ENCODE data around the gene NUP210. TPM values are rescaled to one million over a fixed set of nuclear protein-coding genes. Genes with fewer than 3 reads are reported as not detected.
A peak's percentile ranks its signal among the peaks of the same experiment; 100 is the strongest.

Gene NUP210
- total RNA-seq, 1 donor from 2014 or later: 3.7 TPM

DNA sequence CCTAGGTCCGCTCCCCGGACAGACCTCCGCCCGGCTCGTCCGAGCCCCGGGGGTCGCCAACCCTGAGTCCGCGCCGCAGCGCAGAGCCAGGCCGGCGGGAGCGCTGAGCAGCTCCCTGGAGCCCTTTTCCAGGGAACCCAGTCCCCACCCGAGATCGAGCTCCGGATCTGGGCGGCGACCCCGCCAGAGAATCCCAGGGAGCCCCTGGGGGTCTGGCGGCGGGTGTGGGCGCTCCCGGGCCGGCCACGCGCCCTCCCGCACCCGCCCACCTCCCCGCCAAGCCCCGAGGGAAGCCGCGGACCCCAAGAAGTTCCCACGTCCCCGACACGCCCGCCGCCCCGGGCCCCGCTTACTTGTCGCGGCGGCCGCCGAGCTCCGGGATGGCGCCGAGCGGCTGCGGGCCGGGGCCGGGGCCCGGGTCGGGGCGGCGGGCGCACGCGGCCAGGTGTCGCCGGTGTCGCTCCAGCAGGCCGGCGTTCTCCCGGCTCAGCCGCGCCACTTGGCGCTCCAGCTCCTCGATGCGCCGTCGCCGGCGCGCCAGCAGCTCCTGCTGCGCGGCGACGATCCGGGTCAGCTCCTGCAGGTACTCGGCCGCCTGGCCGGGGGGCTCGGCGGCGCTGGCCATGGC, 137.7 kb downstream of the NUP210 start:
- peak overlapping the region; percentile 43 to 71 (median 64) for H3K9ac ChIP-seq (ENCODE audit: low read depth in 1 of 3, low read length in 3 of 3)
- peak overlapping the region; percentile 43 to 65 (median 49) for H3K4me3 ChIP-seq (ENCODE audit: low read length in 3 of 3)
- H3K27ac ChIP-seq (ENCODE audit: low read depth, low read length): no peak overlapping the region
- peaks cover 20 to 26% (median 21%) of the 10 kb centered on the region in 3 donors for H3K27me3 ChIP-seq (ENCODE audit: control insufficient read depth in 3 of 3, insufficient read depth in 3 of 3, low read length in 3 of 3)
- peaks cover 0 to 7% (median 3%) of the 10 kb centered on the region in 3 donors for H3K9me3 ChIP-seq (ENCODE audit: control insufficient read depth in 3 of 3, low read length in 3 of 3)
- peaks cover 7 to 21% (median 13%) of the 10 kb centered on the region in 3 donors for H3K4me1 ChIP-seq (ENCODE audit: control insufficient read depth in 3 of 3, insufficient read depth in 3 of 3, low read length in 3 of 3)
- H3K36me3 ChIP-seq (ENCODE audit: control insufficient read depth in 3 of 3, insufficient read depth in 3 of 3, low read length in 3 of 3): no peaks in the 10 kb centered on the region

- Histone ChIP-seq H3K36me3 (ENCODE audit: control insufficient read depth in 3 of 3, insufficient read depth in 3 of 3, low read length in 3 of 3) (no peaks in the 10 kb centered on the region), H3K9me3 (ENCODE audit: control insufficient read depth in 3 of 3, low read length in 3 of 3) (peaks cover 0 to 7% (median 3%) of the 10 kb centered on the region in 3 donors), H3K27ac (ENCODE audit: low read depth, low read length) (peak overlapping the region; percentile 12), H3K9ac (ENCODE audit: low read depth in 1 of 3, low read length in 3 of 3) (peak overlapping the region; percentile 43 to 71 (median 64)), H3K4me3 (ENCODE audit: low read length in 3 of 3) (peak overlapping the region; percentile 43 to 65 (median 49)), H3K27me3 (ENCODE audit: control insufficient read depth in 3 of 3, insufficient read depth in 3 of 3, low read length in 3 of 3) (peaks cover 20 to 26% (median 21%) of the 10 kb centered on the region in 3 donors), H3K4me1 (ENCODE audit: control insufficient read depth in 3 of 3, insufficient read depth in 3 of 3, low read length in 3 of 3) (peaks cover 14 to 27% (median 19%) of the 10 kb centered on the region in 3 donors)
These were observed 138.4 kb downstream of the NUP210 start for GRCh38 chr3:13281507-13282357.

DNA sequence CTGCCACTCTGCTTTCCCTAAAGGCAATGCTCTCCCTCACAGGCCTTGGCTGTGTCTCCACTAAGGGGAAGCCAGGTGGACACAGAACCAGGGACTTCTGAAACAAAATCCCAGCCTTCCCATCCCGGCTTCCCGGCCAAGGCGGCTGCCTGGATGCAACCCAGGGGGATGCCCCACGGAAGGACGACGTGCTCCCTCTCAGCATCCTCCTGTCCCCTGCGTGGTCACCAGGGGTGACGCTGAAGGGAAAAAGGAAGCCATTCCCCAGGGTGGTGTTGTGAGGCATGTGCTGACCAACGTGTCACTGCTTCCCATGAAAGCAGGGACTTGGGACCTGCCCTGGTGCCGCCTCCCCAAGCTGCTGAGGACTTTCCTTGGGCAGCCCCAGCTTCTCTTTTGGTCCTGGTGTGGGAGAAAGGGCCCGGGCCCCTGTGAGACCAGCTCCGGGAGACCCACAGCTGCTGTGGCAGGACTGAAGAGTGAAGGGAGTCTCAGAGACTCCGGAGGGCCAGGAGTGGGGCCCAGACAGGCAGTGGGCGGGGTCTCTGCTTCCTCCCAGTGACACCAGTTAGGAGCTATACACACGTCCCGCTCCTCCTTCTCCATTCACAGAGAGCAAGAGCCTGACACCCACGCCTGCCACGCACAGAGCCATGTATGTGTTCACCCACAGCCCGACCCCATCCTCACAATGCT, 139.2 kb downstream of the NUP210 start:
- Histone ChIP-seq H3K27me3 (ENCODE audit: control insufficient read depth in 3 of 3, insufficient read depth in 3 of 3, low read length in 3 of 3) (peaks cover 19 to 22% (median 21%) of the 10 kb centered on the region in 3 donors), H3K27ac (ENCODE audit: low read depth, low read length) (no peak overlapping the region), H3K4me1 (ENCODE audit: control insufficient read depth in 3 of 3, insufficient read depth in 3 of 3, low read length in 3 of 3) (peaks cover 19 to 33% (median 25%) of the 10 kb centered on the region in 3 donors), H3K4me3 (ENCODE audit: low read length in 3 of 3) (no peak overlapping the region), H3K9me3 (ENCODE audit: control insufficient read depth in 3 of 3, low read length in 3 of 3) (peaks cover 0 to 7% (median 3%) of the 10 kb centered on the region in 3 donors), H3K36me3 (ENCODE audit: control insufficient read depth in 3 of 3, insufficient read depth in 3 of 3, low read length in 3 of 3) (no peaks in the 10 kb centered on the region), H3K9ac (ENCODE audit: low read depth in 1 of 3, low read length in 3 of 3) (peak overlapping the region in 1 of 3 donors; percentile 64)

GRCh38 chr3:13280122-13280790, 139.9 kb downstream of the NUP210 start:
- H3K4me1 ChIP-seq (ENCODE audit: control insufficient read depth in 3 of 3, insufficient read depth in 3 of 3, low read length in 3 of 3): peaks cover 21 to 37% (median 29%) of the 10 kb centered on the region in 3 donors
- H3K4me3 ChIP-seq (ENCODE audit: low read length in 3 of 3): no peak overlapping the region
- no peak overlapping the region for H3K27ac ChIP-seq (ENCODE audit: low read depth, low read length)
- peaks cover 0 to 7% (median 3%) of the 10 kb centered on the region in 3 donors for H3K9me3 ChIP-seq (ENCODE audit: control insufficient read depth in 3 of 3, low read length in 3 of 3)
- H3K36me3 ChIP-seq (ENCODE audit: control insufficient read depth in 3 of 3, insufficient read depth in 3 of 3, low read length in 3 of 3): no peaks in the 10 kb centered on the region
- H3K27me3 ChIP-seq (ENCODE audit: control insufficient read depth in 3 of 3, insufficient read depth in 3 of 3, low read length in 3 of 3): peaks cover 14 to 21% (median 15%) of the 10 kb centered on the region in 3 donors
- no peak overlapping the region for H3K9ac ChIP-seq (ENCODE audit: low read depth in 1 of 3, low read length in 3 of 3)

GRCh38 chr3:13279532-13279910, 140.6 kb downstream of the NUP210 start:
- H3K9me3 ChIP-seq (ENCODE audit: control insufficient read depth in 3 of 3, low read length in 3 of 3): peaks cover 0 to 7% (median 3%) of the 10 kb centered on the region in 3 donors
- H3K9ac ChIP-seq (ENCODE audit: low read depth in 1 of 3, low read length in 3 of 3): no peak overlapping the region
- no peaks in the 10 kb centered on the region for H3K36me3 ChIP-seq (ENCODE audit: control insufficient read depth in 3 of 3, insufficient read depth in 3 of 3, low read length in 3 of 3)
- H3K27ac ChIP-seq (ENCODE audit: low read depth, low read length): no peak overlapping the region
- no peak overlapping the region for H3K4me3 ChIP-seq (ENCODE audit: low read length in 3 of 3)
- H3K4me1 ChIP-seq (ENCODE audit: control insufficient read depth in 3 of 3, insufficient read depth in 3 of 3, low read length in 3 of 3): peaks cover 28 to 44% (median 36%) of the 10 kb centered on the region in 3 donors
- H3K27me3 ChIP-seq (ENCODE audit: control insufficient read depth in 3 of 3, insufficient read depth in 3 of 3, low read length in 3 of 3): peaks cover 7 to 14% (median 8%) of the 10 kb centered on the region in 3 donors

- Histone ChIP-seq H3K9me3 (ENCODE audit: control insufficient read depth in 3 of 3, low read length in 3 of 3) (peaks cover 0 to 3% (median under 1%) of the 10 kb centered on the region in 3 donors), H3K4me1 (ENCODE audit: control insufficient read depth in 3 of 3, insufficient read depth in 3 of 3, low read length in 3 of 3) (peaks cover 34 to 50% (median 42%) of the 10 kb centered on the region in 3 donors), H3K4me3 (ENCODE audit: low read length in 3 of 3) (no peak overlapping the region), H3K27ac (ENCODE audit: low read depth, low read length) (no peak overlapping the region), H3K9ac (ENCODE audit: low read depth in 1 of 3, low read length in 3 of 3) (no peak overlapping the region), H3K36me3 (ENCODE audit: control insufficient read depth in 3 of 3, insufficient read depth in 3 of 3, low read length in 3 of 3) (no peaks in the 10 kb centered on the region), H3K27me3 (ENCODE audit: control insufficient read depth in 3 of 3, insufficient read depth in 3 of 3, low read length in 3 of 3) (peaks cover under 1 to 13% (median 7%) of the 10 kb centered on the region in 3 donors)
These were observed 141.2 kb downstream of the NUP210 start for GRCh38 chr3:13278783-13279531.

DNA sequence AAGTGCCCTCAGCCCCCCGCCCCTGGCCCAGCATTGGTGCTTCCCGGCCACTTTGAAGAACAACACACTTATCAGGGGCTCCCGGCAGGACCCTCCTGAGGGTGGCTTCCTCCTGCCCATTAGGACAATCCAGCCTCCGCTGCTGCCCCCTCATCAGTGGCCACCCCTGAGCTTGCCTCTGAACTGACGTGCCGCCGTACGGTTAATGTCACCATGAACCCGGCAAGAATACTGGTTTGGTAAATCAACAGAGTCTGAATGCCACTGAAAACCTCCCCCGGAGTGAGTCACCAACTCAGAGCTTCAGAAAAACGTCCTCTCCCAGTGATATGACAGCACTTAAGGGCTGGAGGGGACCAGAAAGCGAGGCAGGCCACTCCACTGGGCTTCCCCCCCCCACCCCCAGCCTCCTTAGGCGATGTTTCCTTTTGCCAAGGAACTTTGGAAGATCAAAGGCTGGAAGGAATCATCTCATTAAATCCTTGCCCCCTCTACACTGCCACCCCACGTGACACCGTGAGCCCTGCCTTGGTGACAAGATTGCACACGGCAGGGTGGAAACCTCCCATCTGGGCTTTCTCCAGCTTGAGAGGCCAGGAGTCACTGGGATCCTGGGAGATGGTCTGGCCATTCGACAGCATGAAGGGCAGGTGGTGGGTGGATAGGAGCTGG, 142.1 kb downstream of the NUP210 start:
- Histone ChIP-seq H3K27ac (ENCODE audit: low read depth, low read length) (peak overlapping the region; percentile 18), H3K4me1 (ENCODE audit: control insufficient read depth in 3 of 3, insufficient read depth in 3 of 3, low read length in 3 of 3) (peaks cover 38 to 59% (median 52%) of the 10 kb centered on the region in 3 donors), H3K27me3 (ENCODE audit: control insufficient read depth in 3 of 3, insufficient read depth in 3 of 3, low read length in 3 of 3) (peaks cover 0 to 8% (median 2%) of the 10 kb centered on the region in 3 donors), H3K36me3 (ENCODE audit: control insufficient read depth in 3 of 3, insufficient read depth in 3 of 3, low read length in 3 of 3) (no peaks in the 10 kb centered on the region), H3K9me3 (ENCODE audit: control insufficient read depth in 3 of 3, low read length in 3 of 3) (no peaks in the 10 kb centered on the region), H3K4me3 (ENCODE audit: low read length in 3 of 3) (no peak overlapping the region), H3K9ac (ENCODE audit: low read depth in 1 of 3, low read length in 3 of 3) (no peak overlapping the region)

GRCh38 chr3:13277196-13277813, 142.8 kb downstream of the NUP210 start:
- Histone ChIP-seq H3K9ac (ENCODE audit: low read depth in 1 of 3, low read length in 3 of 3) (peak overlapping the region in 2 of 3 donors; percentile 33 to 53), H3K27me3 (ENCODE audit: control insufficient read depth in 3 of 3, insufficient read depth in 3 of 3, low read length in 3 of 3) (peaks cover 0 to 8% (median 2%) of the 10 kb centered on the region in 3 donors), H3K36me3 (ENCODE audit: control insufficient read depth in 3 of 3, insufficient read depth in 3 of 3, low read length in 3 of 3) (no peaks in the 10 kb centered on the region), H3K4me3 (ENCODE audit: low read length in 3 of 3) (no peak overlapping the region), H3K27ac (ENCODE audit: low read depth, low read length) (peak overlapping the region; percentile 18), H3K4me1 (ENCODE audit: control insufficient read depth in 3 of 3, insufficient read depth in 3 of 3, low read length in 3 of 3) (peaks cover 37 to 61% (median 55%) of the 10 kb centered on the region in 3 donors), H3K9me3 (ENCODE audit: control insufficient read depth in 3 of 3, low read length in 3 of 3) (no peaks in the 10 kb centered on the region)

Measured in skeletal muscle tissue (tissue), 4 donors.